ENCODE data around the gene SECTM1. TPM values are rescaled to one million over a fixed set of nuclear protein-coding genes. Genes with fewer than 3 reads are reported as not detected.

Gene SECTM1
- total RNA-seq, 2 donors from 2014 or later, result not detected

GRCh38 chr17:82295472-82295814, 38.1 kb downstream of the SECTM1 start:
- Histone ChIP-seq H3K36me3 (ENCODE audit: control insufficient read depth, insufficient read depth, low read length) (no peaks in the 10 kb centered on the region), H3K4me1 (ENCODE audit: control insufficient read depth, insufficient read depth, low read length) (no peaks in the 10 kb centered on the region), H3K9me3 (ENCODE audit: control insufficient read depth, low read length) (no peaks in the 10 kb centered on the region), H3K9ac (ENCODE audit: extremely low read depth, low read length, poor library complexity, severe bottlenecking) (no peak overlapping the region), H3K27me3 (ENCODE audit: control insufficient read depth, insufficient read depth, low read length, poor library complexity, severe bottlenecking) (no peaks in the 10 kb centered on the region), H3K27ac (ENCODE audit: low read depth, low read length) (no peak overlapping the region), H3K4me3 (ENCODE audit: low read length) (no peak overlapping the region)
- Mint-ChIP-seq H3K36me3 (ENCODE audit: low read depth) (no peaks in the 10 kb centered on the region), H3K9me3 (no peaks in the 10 kb centered on the region), H3K27me3 (ENCODE audit: insufficient read depth) (peaks cover 23% of the 10 kb centered on the region), H3K27ac (no peak overlapping the region), H3K4me1 (peaks cover 9% of the 10 kb centered on the region), H3K4me3 (no peak overlapping the region)
- TF ChIP-seq, protein P1, sequence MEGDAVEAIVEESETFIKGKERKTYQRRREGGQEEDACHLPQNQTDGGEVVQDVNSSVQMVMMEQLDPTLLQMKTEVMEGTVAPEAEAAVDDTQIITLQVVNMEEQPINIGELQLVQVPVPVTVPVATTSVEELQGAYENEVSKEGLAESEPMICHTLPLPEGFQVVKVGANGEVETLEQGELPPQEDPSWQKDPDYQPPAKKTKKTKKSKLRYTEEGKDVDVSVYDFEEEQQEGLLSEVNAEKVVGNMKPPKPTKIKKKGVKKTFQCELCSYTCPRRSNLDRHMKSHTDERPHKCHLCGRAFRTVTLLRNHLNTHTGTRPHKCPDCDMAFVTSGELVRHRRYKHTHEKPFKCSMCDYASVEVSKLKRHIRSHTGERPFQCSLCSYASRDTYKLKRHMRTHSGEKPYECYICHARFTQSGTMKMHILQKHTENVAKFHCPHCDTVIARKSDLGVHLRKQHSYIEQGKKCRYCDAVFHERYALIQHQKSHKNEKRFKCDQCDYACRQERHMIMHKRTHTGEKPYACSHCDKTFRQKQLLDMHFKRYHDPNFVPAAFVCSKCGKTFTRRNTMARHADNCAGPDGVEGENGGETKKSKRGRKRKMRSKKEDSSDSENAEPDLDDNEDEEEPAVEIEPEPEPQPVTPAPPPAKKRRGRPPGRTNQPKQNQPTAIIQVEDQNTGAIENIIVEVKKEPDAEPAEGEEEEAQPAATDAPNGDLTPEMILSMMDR (conservative IDR thresholded peaks at IDR 0.05), result no peak
- no peak for DNase-seq
- 91 to 93% methylated on average over 4 of the region's 4 CpGs for WGBS, 2 experiments (ENCODE audit: insufficient coverage in 1 of 2, insufficient read length in 1 of 2)

GRCh38 chr17:82294064-82294773, 39.3 kb downstream of the SECTM1 start:
- no peaks in the 10 kb centered on the region for H3K36me3 Mint-ChIP-seq (ENCODE audit: low read depth)
- no peak for DNase-seq
- Histone ChIP-seq H3K36me3 (ENCODE audit: control insufficient read depth, insufficient read depth, low read length) (no peaks in the 10 kb centered on the region), H3K4me3 (ENCODE audit: low read length) (peak overlapping the region; percentile 71), H3K4me1 (ENCODE audit: control insufficient read depth, insufficient read depth, low read length) (no peaks in the 10 kb centered on the region), H3K9me3 (ENCODE audit: control insufficient read depth, low read length) (no peaks in the 10 kb centered on the region), H3K27me3 (ENCODE audit: control insufficient read depth, insufficient read depth, low read length, poor library complexity, severe bottlenecking) (no peaks in the 10 kb centered on the region), H3K9ac (ENCODE audit: extremely low read depth, low read length, poor library complexity, severe bottlenecking) (no peak overlapping the region), H3K27ac (ENCODE audit: low read depth, low read length) (no peak overlapping the region)
- peak overlapping the region; percentile 59 for H3K4me3 Mint-ChIP-seq
- H3K27ac Mint-ChIP-seq, result no peak overlapping the region
- 91% methylated on average over 15 of the region's 15 CpGs for WGBS, 2 experiments (ENCODE audit: insufficient coverage in 1 of 2, insufficient read length in 1 of 2)
- no peaks in the 10 kb centered on the region for H3K9me3 Mint-ChIP-seq
- peaks cover 23% of the 10 kb centered on the region for H3K27me3 Mint-ChIP-seq (ENCODE audit: insufficient read depth)
- TF ChIP-seq, protein P1 (conservative IDR thresholded peaks at IDR 0.05), result no peak
- H3K4me1 Mint-ChIP-seq, result peaks cover 16% of the 10 kb centered on the region

DNA sequence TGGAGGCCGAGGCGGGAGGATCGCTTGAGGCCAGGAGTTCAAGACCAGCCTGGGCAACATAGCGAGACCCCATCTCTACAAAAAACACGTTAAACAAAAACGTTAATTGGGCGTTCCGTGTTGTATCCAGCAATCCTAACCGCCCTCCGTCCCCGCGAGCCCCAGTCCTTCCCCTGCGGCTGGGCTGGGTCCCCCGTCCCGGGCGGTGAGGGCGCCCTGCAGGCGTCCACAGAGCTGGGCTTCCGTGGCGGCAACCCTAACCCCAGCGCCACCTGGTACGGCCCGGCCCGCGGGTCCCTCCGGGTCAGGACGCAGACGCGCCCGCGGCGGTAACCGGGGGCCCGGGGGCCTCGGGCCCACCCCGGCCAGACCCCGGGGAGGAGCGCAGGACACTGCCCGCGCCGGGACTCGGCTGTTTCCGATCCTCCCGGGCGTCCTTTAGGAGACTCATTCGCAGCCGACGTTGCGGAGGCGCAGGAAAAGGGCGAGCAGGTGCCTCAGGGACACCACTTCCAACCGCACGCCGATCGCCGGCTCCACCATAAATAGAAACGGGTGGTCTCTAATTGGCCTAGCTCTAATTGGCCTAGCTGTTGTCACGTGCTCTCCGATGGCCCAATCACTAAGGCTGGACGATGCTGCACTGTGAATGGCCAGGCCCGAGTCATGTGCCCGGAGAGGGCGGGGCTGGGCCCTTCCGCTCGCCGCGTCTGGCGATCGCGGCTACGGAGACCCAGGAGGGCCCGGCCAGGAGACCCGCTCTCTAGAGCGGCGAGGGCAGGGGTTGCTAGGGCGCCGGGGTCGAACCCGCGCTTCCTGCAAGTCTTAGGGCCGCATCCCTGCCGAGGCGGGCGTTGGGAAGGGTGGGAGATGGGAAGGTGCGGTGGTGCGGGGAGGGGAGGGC, 41.1 kb downstream of the SECTM1 start:
- H3K9ac ChIP-seq (ENCODE audit: extremely low read depth, low read length, poor library complexity, severe bottlenecking), result peak overlapping the region; percentile 66
- Mint-ChIP-seq H3K9me3 (peaks cover 7% of the 10 kb centered on the region), H3K36me3 (ENCODE audit: low read depth) (no peaks in the 10 kb centered on the region), H3K4me3 (peak overlapping the region; percentile 59), H3K27ac (peak overlapping the region; percentile 64), H3K4me1 (peaks cover 16% of the 10 kb centered on the region), H3K27me3 (ENCODE audit: insufficient read depth) (peaks cover 29% of the 10 kb centered on the region)
- H3K27ac ChIP-seq (ENCODE audit: low read depth, low read length), result peak overlapping the region; percentile 90
- no peaks in the 10 kb centered on the region for H3K4me1 ChIP-seq (ENCODE audit: control insufficient read depth, insufficient read depth, low read length)
- peak; percentile 100 for DNase-seq
- 4 to 12% methylated on average over 32 to 86 of the region's 86 CpGs for WGBS, 2 experiments (ENCODE audit: insufficient coverage in 1 of 2, insufficient read length in 1 of 2)
- H3K9me3 ChIP-seq (ENCODE audit: control insufficient read depth, low read length), result peaks cover 3% of the 10 kb centered on the region
- TF ChIP-seq, protein P1 (conservative IDR thresholded peaks at IDR 0.05), result no peak
- peak overlapping the region; percentile 85 for H3K4me3 ChIP-seq (ENCODE audit: low read length)
- no peaks in the 10 kb centered on the region for H3K27me3 ChIP-seq (ENCODE audit: control insufficient read depth, insufficient read depth, low read length, poor library complexity, severe bottlenecking)
- H3K36me3 ChIP-seq (ENCODE audit: control insufficient read depth, insufficient read depth, low read length), result no peaks in the 10 kb centered on the region
